ENCODE results near the gene BCKDHB.

- TF ChIP-seq CTCF (IDR thresholded peaks at IDR 0.05) (no peak), TCF7L2 (IDR thresholded peaks at IDR 0.05; ENCODE audit: low read depth, low read length) (no peak), REST (IDR thresholded peaks at IDR 0.05; ENCODE audit: insufficient read depth in 1 of 2, low read depth in 2 of 2, low read length in 1 of 2) (no peak), POLR2AphosphoS5 (IDR thresholded peaks at IDR 0.05; ENCODE audit: low read depth, low read length) (no peak)
Observed at GRCh38 chr6:80174900-80175572, 68.6 kb downstream of the BCKDHB start.
